ENCODE data around the gene MANEAL. TPM values are rescaled to one million over a fixed set of nuclear protein-coding genes. Genes with fewer than 3 reads are reported as not detected.

Gene MANEAL
- total RNA-seq, 3 donors from 2014 or later, result 0.64 to 3.7 (median 2.9) TPM

- DNase-seq (ENCODE audit: low spot score in 2 of 2), result no peak
- intact Hi-C loops (cut with DNase I; ENCODE audit: low total_unique reads), result no loop called here
- Histone ChIP-seq H3K4me1 (peaks cover 6 to 7% of the 10 kb centered on the region in 2 donors), H3K27ac (peak overlapping the region in 1 of 2 donors; percentile 48), H3K27me3 (no peaks in the 10 kb centered on the region), H3K36me3 (no peaks in the 10 kb centered on the region), H3K9me3 (no peaks in the 10 kb centered on the region), H3K4me3 (peak overlapping the region; percentile 47 to 84 (median 61))
- TF ChIP-seq POLR2AphosphoS5 (IDR thresholded peaks at IDR 0.05) (no peak), POLR2A (IDR thresholded peaks at IDR 0.05) (no peak)
- TF ChIP-seq, protein P1, sequence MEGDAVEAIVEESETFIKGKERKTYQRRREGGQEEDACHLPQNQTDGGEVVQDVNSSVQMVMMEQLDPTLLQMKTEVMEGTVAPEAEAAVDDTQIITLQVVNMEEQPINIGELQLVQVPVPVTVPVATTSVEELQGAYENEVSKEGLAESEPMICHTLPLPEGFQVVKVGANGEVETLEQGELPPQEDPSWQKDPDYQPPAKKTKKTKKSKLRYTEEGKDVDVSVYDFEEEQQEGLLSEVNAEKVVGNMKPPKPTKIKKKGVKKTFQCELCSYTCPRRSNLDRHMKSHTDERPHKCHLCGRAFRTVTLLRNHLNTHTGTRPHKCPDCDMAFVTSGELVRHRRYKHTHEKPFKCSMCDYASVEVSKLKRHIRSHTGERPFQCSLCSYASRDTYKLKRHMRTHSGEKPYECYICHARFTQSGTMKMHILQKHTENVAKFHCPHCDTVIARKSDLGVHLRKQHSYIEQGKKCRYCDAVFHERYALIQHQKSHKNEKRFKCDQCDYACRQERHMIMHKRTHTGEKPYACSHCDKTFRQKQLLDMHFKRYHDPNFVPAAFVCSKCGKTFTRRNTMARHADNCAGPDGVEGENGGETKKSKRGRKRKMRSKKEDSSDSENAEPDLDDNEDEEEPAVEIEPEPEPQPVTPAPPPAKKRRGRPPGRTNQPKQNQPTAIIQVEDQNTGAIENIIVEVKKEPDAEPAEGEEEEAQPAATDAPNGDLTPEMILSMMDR (IDR thresholded peaks at IDR 0.05), result no peak
Measured at GRCh38 chr1:37792943-37793686, 532 bp upstream of the MANEAL start.

DNA sequence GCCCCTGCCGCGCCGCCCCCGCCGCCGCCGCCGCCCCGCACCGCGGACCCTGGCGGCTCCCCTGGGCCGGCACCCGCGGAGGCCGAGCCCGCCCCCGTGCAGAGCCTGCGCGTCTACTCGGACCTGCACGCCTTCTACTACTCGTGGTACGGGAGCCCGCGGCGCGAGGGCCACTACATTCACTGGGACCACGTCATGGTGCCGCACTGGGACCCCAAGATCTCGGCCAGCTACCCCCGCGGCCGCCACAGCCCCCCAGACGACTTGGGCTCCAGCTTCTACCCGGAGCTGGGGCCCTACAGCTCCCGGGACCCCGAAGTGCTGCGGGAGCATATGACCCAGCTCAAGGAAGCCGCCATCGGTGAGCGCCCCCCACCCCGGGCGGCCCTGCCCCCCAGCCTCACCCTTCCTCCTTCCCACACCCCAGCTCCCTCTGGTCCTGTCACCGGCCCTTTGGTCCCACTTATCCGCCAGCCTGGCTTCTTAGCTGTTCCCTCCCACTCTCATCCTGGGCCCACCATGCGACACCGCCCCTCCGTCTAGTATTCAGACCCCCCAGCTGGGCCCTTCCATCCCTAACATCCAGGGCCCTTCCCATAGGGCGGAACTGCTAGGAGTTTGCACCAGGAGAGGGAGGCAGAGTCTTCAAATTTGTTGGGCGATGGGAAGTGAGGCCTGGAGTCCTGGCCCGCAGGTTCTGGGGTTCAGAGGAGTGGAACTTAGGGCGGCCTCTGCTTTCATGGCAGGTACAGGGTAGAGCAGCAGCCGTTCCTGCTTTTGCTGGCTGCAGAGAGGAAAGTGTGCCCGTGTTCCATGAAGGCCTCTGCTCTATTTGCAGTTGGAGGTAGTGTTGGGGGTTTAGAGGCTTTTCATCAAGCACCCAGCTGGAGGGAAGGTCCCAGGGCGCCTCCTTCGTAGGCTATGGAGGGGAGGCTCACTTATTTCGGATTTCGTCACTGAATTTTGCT lies 1.0 kb downstream of the MANEAL start:
- Histone ChIP-seq H3K36me3 (no peaks in the 10 kb centered on the region), H3K4me1 (peaks cover 6 to 7% of the 10 kb centered on the region in 2 donors), H3K4me3 (peak overlapping the region; percentile 47 to 84 (median 61)), H3K9me3 (no peaks in the 10 kb centered on the region), H3K27me3 (no peaks in the 10 kb centered on the region), H3K27ac (no peak overlapping the region)
- TF ChIP-seq POLR2AphosphoS5 (IDR thresholded peaks at IDR 0.05) (no peak), POLR2A (IDR thresholded peaks at IDR 0.05) (no peak)
- TF ChIP-seq, protein P1 (IDR thresholded peaks at IDR 0.05), result no peak
- DNase-seq (ENCODE audit: low spot score in 2 of 2), result no peak
- intact Hi-C loops (cut with DNase I; ENCODE audit: low total_unique reads), result no loop called here

DNA sequence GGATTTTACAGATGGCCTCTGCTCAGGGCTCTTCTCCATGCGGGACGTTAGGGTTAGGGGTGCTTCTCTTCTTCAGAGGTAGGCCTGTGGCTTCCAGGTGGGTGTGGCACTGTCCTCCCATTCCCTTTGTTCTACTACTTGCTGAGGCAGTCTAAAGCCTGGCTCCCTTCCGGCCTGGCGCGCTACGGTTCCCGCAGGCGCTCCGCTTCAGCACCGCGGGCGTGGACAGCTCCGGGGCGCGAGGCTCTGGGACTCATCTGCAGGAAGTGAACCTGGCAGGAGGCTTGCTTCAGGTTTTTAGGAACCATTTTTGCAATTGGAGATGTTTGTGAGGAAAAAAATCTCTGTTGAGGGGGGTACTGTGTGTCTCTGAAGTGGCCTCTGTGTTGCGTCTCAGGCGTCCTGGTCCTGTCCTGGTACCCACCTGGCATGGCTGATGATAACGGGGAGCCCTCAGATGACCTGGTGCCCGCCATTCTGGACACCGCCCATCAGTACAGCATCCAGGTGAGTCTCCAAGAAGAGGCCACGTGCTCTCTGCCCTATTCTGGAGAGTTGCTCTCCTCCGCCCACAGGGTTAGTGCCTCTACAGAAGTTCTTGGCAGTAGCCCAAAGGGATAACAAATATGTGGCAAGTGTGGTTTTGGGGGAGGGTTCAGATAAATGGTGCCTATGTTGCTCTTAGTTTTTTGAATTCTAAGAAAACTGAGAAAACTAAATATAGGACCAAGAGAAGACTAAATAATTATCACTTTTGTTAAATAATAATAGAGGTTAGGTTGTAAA lies 1.9 kb downstream of the MANEAL start:
- intact Hi-C loops (cut with DNase I; ENCODE audit: low total_unique reads), result no loop called here
- Histone ChIP-seq H3K4me3 (peak overlapping the region in 1 of 3 donors; percentile 84), H3K9me3 (no peaks in the 10 kb centered on the region)

DNA sequence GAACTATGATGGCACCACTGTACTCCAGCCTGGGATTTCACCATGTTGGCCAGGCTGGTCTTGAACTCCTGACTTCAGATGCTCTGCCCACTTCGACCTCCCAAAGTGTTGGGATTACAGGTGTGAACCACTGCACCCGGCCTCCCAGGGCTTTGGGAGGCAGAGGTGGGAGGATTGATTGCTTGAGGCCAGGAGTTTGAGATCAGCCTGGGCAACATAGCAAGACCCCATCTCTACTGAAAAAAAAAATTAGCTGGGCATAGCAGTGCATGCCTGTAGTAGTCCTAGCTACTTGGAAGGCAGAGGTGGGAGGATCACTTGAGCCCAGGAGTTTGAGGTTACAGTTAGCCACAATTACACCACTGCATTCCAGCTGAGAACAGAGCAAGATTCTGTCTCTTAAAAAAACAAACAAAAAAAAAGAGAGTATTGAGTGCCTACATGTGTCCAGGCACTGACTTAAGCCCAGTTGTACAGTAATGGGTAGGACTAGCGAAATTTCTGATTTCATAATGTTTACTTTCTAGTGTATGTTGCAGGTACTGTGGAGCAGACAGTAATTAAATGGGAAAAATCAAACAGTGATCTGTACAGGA lies 4.2 kb downstream of the MANEAL start:
- no peak for TF ChIP-seq POLR2A (IDR thresholded peaks at IDR 0.05)
- TF ChIP-seq, protein P1 (IDR thresholded peaks at IDR 0.05), result no peak
- no peak for TF ChIP-seq POLR2AphosphoS5 (IDR thresholded peaks at IDR 0.05)
- no peak for DNase-seq (ENCODE audit: low spot score in 2 of 2)

More for the DNA sequence above, 1.9 kb downstream of the MANEAL start:
- Histone ChIP-seq H3K36me3 (no peaks in the 10 kb centered on the region), H3K27ac (no peak overlapping the region), H3K4me1 (peaks cover 6 to 7% of the 10 kb centered on the region in 2 donors), H3K27me3 (no peaks in the 10 kb centered on the region)
- no peak for TF ChIP-seq POLR2A (IDR thresholded peaks at IDR 0.05)
- no peak for TF ChIP-seq POLR2AphosphoS5 (IDR thresholded peaks at IDR 0.05)
- peak in 1 of 2 donors; percentile 63 for DNase-seq (ENCODE audit: low spot score in 2 of 2)

DNA sequence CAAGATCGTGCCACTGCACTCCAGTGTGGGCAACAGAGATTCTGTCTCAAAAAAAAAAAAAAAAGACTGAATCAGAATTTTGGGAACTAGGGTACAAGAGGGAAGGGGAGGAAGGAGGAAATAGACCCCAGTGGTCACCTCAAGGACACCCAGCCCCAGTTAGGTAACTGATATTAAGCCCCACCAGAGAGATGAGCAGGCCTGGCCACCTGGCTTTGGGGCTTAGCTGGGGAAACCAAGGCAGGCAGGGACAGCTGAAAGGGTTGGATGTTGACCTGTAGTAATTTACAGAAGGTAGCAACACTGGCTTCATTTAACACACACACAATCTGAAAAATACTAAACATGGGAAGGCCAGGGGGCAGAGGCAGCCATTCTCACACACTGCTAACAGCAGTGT lies 8.8 kb downstream of the MANEAL start:
- TF ChIP-seq POLR2A (IDR thresholded peaks at IDR 0.05), result no peak
- TF ChIP-seq, protein P1 (IDR thresholded peaks at IDR 0.05), result no peak
- TF ChIP-seq POLR2AphosphoS5 (IDR thresholded peaks at IDR 0.05), result no peak
- H3K4me3 ChIP-seq, result no peak overlapping the region
- H3K27ac ChIP-seq, result no peak overlapping the region
- H3K4me1 ChIP-seq, result peaks cover 4 to 8% of the 10 kb centered on the region in 2 donors
- H3K36me3 ChIP-seq, result peaks cover 4% of the 10 kb centered on the region
- H3K9me3 ChIP-seq, result no peaks in the 10 kb centered on the region
- H3K27me3 ChIP-seq, result no peaks in the 10 kb centered on the region
- intact Hi-C loops (cut with DNase I; ENCODE audit: low total_unique reads), result no loop called here
- DNase-seq (ENCODE audit: low spot score in 2 of 2), result no peak

More for the DNA sequence above, 4.2 kb downstream of the MANEAL start:
- H3K36me3 ChIP-seq, result no peaks in the 10 kb centered on the region
- intact Hi-C loops (cut with DNase I; ENCODE audit: low total_unique reads), result no loop called here
- H3K9me3 ChIP-seq, result no peaks in the 10 kb centered on the region
- H3K27ac ChIP-seq, result no peak overlapping the region
- H3K27me3 ChIP-seq, result no peaks in the 10 kb centered on the region
- H3K4me1 ChIP-seq, result peaks cover 6 to 7% of the 10 kb centered on the region in 2 donors
- no peak overlapping the region for H3K4me3 ChIP-seq

Data from breast epithelium (tissue), 4 donors.